IPS DF 19.7 (cell line): Measurements from ENCODE around the gene PEX7.
"Not testable (repeated sequence)": the region's sequence is repeated elsewhere in the genome, so short reads cannot be mapped to it uniquely, and the experiment has no call there.

Source experiments
- DNase-seq: peaks from one replicate; pipeline ENCODE4 v3.0.0-alpha.2; 2013; ENCODE audit warnings: low read depth, low spot score

PEX7 gene, protein sequence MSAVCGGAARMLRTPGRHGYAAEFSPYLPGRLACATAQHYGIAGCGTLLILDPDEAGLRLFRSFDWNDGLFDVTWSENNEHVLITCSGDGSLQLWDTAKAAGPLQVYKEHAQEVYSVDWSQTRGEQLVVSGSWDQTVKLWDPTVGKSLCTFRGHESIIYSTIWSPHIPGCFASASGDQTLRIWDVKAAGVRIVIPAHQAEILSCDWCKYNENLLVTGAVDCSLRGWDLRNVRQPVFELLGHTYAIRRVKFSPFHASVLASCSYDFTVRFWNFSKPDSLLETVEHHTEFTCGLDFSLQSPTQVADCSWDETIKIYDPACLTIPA

GRCh38 chr6:136822376-136823127 lies at the start of gene PEX7:
TSS of gene PEX7 (plus strand) at chr6:136822592. CDS start at chr6:136822666, 74 bp downstream.
- peak; percentile 86 for DNase-seq

DNA sequence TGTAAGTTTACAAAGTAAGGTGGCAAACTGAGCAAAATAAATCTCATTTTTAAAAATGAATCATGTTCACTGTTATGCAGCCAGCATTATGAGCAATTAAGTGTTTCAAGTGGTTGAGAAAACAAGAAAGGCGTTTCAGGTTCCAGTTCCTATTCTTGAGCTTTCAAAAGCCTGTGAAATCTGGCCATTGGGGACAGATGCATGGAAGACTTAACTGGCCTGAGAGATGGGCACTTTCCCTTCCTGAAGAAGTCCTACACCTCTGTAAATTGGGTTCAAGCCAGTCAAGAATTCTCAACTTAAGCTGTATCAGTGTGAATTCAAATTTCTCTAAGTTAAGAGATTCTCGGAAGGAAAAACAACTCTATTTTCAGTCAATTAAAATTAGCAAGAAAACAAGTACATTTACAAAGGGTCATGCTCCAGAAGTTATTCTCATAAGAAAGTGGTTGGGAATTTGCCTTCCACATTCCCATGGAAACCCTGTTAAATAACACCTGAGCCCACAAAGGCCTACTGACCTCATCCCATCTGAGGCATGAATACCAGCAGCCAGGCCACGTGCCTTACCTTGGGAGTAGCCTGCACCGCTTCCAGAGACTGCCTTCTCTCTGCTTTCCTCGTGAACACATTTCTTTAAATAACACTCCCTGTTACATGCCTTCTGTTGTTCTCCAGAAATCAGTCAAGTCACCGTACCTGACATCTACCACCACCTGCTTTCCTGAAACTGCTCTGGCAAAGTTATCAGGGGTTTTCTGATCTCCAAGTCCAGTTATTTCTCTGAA lies 49.5 kb upstream of the PEX7 start:
- peak; percentile 67 for DNase-seq

DNA sequence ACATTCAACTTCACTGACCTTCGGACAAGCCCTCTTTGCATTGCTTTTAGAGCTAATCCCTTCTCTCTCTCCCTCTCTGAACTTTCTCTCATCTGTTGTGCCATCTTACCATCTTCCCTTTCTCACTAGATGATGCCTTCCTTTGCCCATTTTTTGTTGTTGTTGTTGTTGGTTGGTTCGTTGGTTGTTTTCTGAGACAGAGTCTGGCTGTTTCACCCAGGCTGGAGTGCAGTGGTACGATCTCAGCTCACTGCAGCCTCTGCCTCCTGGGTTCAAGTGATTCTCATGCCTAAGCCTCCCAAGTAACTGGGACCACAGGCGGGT lies 49.0 kb upstream of the PEX7 start:
- DNase-seq = no peak

GRCh38 chr6:136774228-136775041 lies 48.0 kb upstream of the PEX7 start:
- DNase-seq = no peak

GRCh38 chr6:136775081-136775480 lies 47.3 kb upstream of the PEX7 start:
- no peak for DNase-seq

DNA sequence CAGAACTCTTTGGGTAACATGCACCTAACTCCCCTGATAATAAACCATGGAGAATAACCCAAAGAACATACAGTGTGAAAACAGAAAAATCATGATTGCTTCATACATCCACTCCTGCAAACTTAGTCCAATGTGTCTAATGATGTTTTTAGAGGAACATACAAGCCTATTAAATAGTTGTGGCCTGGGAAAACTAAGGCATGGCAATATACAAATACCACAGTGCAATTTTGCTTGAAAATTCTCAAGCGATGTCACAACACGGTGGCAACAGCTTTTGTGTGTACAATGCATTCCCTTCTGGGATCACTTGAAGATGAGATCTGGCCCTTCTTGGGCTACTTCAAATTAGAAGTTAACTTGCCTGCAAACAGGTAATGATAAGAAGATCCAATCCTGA lies 46.8 kb upstream of the PEX7 start:
- DNase-seq = no peak

GRCh38 chr6:136777651-136778050 lies 44.7 kb upstream of the PEX7 start:
- DNase-seq = no peak

DNA sequence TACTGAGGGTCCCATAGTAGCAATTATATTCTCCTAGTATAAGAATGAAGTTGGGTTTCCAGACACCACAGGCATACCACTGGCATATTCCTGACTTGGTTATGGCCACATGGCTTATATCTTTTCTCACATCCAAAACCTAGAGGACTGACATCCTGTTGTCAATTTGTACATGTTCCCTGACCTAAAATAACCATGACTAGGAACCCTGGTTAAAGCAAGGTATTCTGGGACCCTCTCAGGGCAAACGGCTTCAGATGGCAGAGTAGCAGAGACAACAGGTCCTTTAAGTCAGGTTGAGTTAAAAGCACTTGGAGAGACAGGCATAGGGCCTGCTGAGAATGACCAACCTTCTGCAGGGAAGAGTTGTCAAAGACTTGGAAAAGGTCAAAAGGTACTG lies 42.7 kb upstream of the PEX7 start:
- DNase-seq = no peak

GRCh38 chr6:136780972-136781371 lies 41.4 kb upstream of the PEX7 start:
- no peak for DNase-seq

DNA sequence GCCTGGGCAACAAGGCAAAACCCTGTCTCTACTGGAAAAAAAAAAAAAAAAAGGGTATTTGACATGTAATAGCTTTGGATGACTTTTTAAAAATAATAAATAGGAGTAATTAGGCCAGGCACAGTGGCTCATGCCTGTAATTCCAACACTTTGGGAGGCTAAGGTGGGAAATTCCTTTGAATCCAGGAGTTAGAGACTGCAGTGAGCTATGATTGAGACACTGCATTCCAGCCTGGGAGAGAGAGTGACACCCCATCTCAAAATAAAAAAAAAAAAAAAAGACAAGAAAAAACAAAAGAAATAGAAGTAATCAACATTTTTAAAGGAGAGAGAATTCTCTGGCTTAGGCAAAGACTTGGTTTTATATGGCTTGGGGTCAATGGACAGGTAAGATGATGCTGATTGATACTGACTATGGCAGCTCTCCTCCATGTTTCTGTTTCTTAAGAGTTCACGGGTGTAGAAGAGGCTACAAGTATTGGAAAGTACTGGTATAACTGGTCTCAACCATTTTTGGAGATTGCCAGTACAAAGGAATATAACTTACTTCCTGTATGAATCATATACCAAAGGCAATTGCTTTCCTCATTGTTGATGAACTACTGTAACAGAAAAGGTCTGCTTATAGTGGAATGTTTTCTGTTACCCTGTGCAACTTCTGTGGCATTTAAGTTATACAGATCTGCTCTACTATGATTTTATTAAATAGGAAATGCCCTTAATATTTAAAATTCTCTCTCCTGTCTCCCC lies 40.2 kb upstream of the PEX7 start:
- DNase-seq = no peak

GRCh38 chr6:136783021-136783420 lies 39.4 kb upstream of the PEX7 start:
- DNase-seq = no peak

DNA sequence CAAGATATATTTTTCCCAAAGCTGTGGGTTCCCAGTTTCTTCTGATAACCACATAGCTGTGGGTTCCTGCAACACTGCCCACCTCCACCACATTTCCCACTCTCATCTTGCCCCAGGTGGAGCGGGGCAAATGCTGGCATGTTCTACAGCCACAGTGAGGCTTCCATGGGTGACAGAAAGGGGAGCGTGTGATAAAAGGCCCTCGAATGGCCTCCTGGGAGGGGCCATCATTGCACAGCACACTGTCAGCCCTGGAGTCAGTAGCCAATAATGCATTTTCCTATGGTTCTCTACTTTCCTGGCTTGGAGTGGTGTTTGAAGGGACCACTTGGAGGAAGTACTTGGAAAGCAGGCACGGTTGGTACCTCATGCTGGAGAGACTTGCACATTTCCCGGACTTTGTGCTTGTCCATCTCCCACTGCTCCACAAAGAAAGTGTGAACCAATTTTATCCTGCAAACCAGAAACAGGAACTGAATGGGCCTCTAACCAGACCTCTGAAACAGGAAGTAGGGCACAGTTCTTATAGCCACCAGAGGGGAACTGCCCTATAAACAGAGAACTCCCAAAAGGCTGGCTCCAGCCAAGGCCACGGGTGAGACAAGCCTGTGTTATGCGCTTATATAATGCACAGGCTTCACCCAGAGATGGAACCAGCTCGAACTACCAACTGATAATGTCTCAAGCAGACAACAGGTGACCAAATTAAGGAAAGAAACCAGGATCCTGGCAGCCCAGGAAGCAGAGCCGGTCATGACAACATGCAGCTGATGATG lies 38.7 kb upstream of the PEX7 start:
- DNase-seq = no peak

GRCh38 chr6:136784271-136784664 lies 38.1 kb upstream of the PEX7 start:
- DNase-seq = no peak

DNA sequence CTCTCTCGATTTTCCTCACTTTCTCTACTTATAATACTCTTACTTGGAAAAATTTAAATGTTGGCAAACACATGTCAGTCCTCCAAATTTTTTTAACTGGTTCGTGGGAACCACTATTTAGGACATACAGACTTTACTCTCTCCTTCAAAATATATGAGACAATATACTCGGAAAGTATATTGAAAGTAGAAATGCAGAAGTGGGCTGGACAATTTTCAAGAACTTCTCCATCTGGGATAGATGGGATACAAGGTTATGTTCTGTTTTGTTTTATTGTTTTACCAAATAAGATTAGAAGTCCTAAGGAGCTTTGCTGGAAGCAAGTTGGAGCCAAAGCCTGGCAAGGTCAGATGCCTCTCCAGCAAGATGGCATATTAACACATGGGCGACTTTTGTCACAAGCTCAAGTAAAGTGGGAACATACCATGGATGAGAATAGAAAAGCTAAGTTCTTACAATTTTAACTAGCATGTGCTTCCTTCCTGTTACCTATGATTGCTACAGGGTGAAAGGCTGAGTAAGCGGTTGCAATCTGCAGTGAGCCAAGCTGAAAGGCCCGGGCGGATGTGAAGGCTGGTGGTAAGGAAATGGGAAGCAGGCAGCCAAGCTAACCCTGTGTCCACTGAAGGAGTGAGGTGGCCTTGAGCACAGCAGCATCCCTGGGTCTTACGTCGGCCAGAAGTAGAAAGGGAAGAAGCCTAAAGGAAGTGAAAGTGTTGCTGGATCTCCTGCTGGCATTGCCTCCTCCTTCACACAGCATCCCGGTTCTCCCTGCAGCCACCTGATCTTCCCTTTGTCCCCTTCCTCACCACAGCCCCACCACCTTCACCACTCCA lies 37.3 kb upstream of the PEX7 start:
- no peak for DNase-seq

- no peak for DNase-seq
Measured at GRCh38 chr6:136786658-136787057, 35.7 kb upstream of the PEX7 start.

DNA sequence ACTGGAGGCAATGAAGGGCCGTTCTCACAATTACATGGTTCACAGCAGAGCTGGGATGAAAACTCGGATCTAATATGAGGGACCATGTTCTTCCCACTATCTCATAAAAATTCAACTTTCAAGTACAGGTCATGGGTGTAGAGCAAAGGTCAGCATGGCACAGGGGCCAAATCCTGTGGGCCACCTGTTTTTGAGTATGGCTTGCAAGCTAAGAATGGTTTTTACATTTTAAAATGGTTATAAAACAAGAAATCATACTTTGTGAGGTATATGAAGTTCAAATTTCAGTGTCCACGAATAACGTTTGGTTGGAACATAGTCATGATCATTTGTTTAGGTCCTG lies 34.7 kb upstream of the PEX7 start:
- no peak for DNase-seq

- no peak for DNase-seq
Measured at GRCh38 chr6:136788069-136788902, 34.1 kb upstream of the PEX7 start.

- not testable (repeated sequence) for DNase-seq
Measured at GRCh38 chr6:136789440-136789839, 33.0 kb upstream of the PEX7 start.
